ENCODE results near the gene ZFAND6. TPM values are rescaled to one million over a fixed set of nuclear protein-coding genes. Genes with fewer than 3 reads are reported as not detected.

ZFAND6 gene
- total RNA-seq, 1 donor from 2014 or later: 272 TPM

Small RNA genes lying within 50 kb of the gene (small RNA-seq; reads per million reads assigned to genes)
- gene RF00017 (ENCODE audit: low replicate concordance): not detected

Other genes with a start within 250 kb of the ZFAND6 start
- 25.4 TPM for gene MTHFS, start 162.7 kb upstream of the ZFAND6 start, total RNA-seq
- gene BCL2A1, start 88.5 kb upstream of the ZFAND6 start, total RNA-seq: 8.1 TPM
- gene FAH, start 93.3 kb downstream of the ZFAND6 start, total RNA-seq: 94.9 TPM
- 1.2 TPM for gene CTXND1, start 192.5 kb downstream of the ZFAND6 start, total RNA-seq